ENCODE data around the gene PRTFDC1. TPM values are rescaled to one million over a fixed set of nuclear protein-coding genes. Genes with fewer than 3 reads are reported as not detected.

PRTFDC1 gene
- total and polyA plus RNA-seq, 2 of the 8 experiments (the other 6 are each of a cell fraction or from before 2014, with no cell fraction given) = 5.9 to 6.6 TPM

GRCh38 chr10:24907956-24908355 lies 44.5 kb downstream of the PRTFDC1 start (continued):
- TF ChIP-seq, protein P1, sequence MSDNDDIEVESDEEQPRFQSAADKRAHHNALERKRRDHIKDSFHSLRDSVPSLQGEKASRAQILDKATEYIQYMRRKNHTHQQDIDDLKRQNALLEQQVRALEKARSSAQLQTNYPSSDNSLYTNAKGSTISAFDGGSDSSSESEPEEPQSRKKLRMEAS (IDR thresholded peaks at IDR 0.05) = no peak
- no peak for TF ChIP-seq RFX5 (IDR thresholded peaks at IDR 0.05; ENCODE audit: borderline replicate concordance, low read depth, low read length)
- no peak for TF ChIP-seq SIRT6 (IDR thresholded peaks at IDR 0.05; ENCODE audit: low read length)
- no peak for TF ChIP-seq HDAC2 (IDR thresholded peaks at IDR 0.05; ENCODE audit: borderline replicate concordance in 1 of 2, low read depth in 2 of 2, low read length in 2 of 2)
- TF ChIP-seq NRF1 (IDR thresholded peaks at IDR 0.05; ENCODE audit: low read depth, low read length) = no peak
- TF ChIP-seq ASH2L (IDR thresholded peaks at IDR 0.05; ENCODE audit: low read length) = no peak
- no peak for TF ChIP-seq NANOG (IDR thresholded peaks at IDR 0.05; ENCODE audit: insufficient read depth, low read depth, low read length, poor library complexity, severe bottlenecking)
- TF ChIP-seq JUN (IDR thresholded peaks at IDR 0.05; ENCODE audit: low read depth, low read length) = no peak
- no peak for TF ChIP-seq TAF1 (IDR thresholded peaks at IDR 0.05; ENCODE audit: low read depth, low read length)

Measured in H1 (cell line).